Mucosa of rectum (tissue), 2 donors: ENCODE data around the gene SLC38A9.
"Not testable (repeated sequence)": the region's sequence is repeated elsewhere in the genome, so short reads cannot be mapped to it uniquely, and the experiment has no call there.

Source experiments
- H3K27ac ChIP-seq, 2 donors: one replicate each; pipeline ENCODE4 v1.7.0; 2013; ENCODE audit warnings: inconsistent platforms in 2 of 2, low read depth in 2 of 2, low read length in 2 of 2
- H3K27me3 ChIP-seq, 2 donors: one replicate each; pipeline ENCODE4 v1.7.0; 2013; ENCODE audit warnings: low read length in 2 of 2; ENCODE audit not compliant: control insufficient read depth in 2 of 2, insufficient read depth in 2 of 2
- H3K36me3 ChIP-seq, 2 donors: one replicate each; pipeline ENCODE4 v1.7.0; 2013; ENCODE audit warnings: low read length in 2 of 2; ENCODE audit not compliant: control insufficient read depth in 2 of 2, insufficient read depth in 2 of 2
- H3K4me1 ChIP-seq, 2 donors: one replicate each; pipeline ENCODE4 v1.7.0; 2013; ENCODE audit warnings: low read length in 2 of 2, mild to moderate bottlenecking in 1 of 2; ENCODE audit not compliant: control insufficient read depth in 2 of 2, insufficient read depth in 2 of 2
- H3K4me3 ChIP-seq, 2 donors: one replicate each; pipeline ENCODE4 v1.7.0; 2013; ENCODE audit warnings: low read length in 2 of 2
- H3K9ac ChIP-seq, 2 donors: one replicate each; pipeline ENCODE4 v1.7.0; 2013; ENCODE audit warnings: low read length in 2 of 2, low read depth in 1 of 2, mild to moderate bottlenecking in 1 of 2
- H3K9me3 ChIP-seq, 2 donors: one replicate each; pipeline ENCODE4 v1.7.0; 2013; ENCODE audit warnings: low read length in 2 of 2; ENCODE audit not compliant: control insufficient read depth in 2 of 2
- donor health status: healthy.
- donor health status: Normal muscosa, but diverticular disease.

Gene SLC38A9

GRCh38 chr5:55734658-55735057 lies 22.5 kb upstream of the SLC38A9 start:
- Histone ChIP-seq H3K9ac (no peak overlapping the region), H3K9me3 (no peaks in the 10 kb centered on the region), H3K4me1 (no peaks in the 10 kb centered on the region), H3K36me3 (no peaks in the 10 kb centered on the region), H3K4me3 (no peak overlapping the region), H3K27ac (no peak overlapping the region), H3K27me3 (no peaks in the 10 kb centered on the region)

DNA sequence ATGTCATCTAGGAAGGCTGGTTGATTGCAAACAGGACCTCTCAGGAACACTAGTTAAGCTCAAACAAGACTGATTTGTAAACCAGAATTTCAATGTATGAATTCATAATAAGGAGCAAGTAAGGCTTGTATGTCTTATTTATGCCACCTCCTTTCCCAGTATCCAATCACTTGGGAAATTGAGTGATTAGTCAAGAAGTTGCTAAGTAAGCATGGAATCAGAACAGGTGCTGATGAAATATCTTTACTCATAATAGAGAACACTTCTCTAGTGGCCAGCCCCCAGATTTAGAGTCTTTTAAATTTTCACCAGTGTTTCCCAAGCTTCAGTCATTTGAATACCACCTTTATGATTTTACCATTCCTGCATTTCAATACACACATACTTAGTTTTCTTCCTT lies 20.5 kb upstream of the SLC38A9 start:
- Histone ChIP-seq H3K9me3 (no peaks in the 10 kb centered on the region), H3K36me3 (no peaks in the 10 kb centered on the region), H3K4me1 (no peaks in the 10 kb centered on the region), H3K27me3 (no peaks in the 10 kb centered on the region), H3K4me3 (no peak overlapping the region), H3K27ac (no peak overlapping the region), H3K9ac (no peak overlapping the region)

DNA sequence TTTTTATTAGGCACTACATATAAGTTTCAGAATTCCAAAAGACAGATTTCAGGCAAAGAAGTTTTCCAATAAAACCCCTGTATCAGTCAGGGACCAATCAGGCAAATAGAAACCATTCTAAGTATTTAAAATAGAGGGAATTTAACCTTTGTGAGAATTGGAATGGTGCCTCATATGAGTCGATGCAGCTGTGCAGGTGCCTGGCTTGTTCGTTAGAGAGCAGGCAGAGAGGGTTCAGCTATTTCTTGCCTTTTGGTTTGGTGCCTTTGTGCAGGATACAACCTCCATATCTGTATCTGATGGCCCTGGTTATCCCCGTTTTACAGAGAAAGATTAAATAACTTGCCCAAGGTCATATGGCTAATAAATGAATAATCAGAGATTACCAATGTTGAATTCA lies 19.7 kb upstream of the SLC38A9 start:
- Histone ChIP-seq H3K27me3 (no peaks in the 10 kb centered on the region), H3K36me3 (no peaks in the 10 kb centered on the region), H3K4me3 (no peak overlapping the region), H3K9ac (no peak overlapping the region), H3K9me3 (no peaks in the 10 kb centered on the region), H3K4me1 (no peaks in the 10 kb centered on the region), H3K27ac (no peak overlapping the region)

GRCh38 chr5:55724281-55724680 lies 12.2 kb upstream of the SLC38A9 start:
- Histone ChIP-seq H3K27me3 (peaks cover 0 to 7% of the 10 kb centered on the region in 2 donors), H3K9ac (no peak overlapping the region), H3K9me3 (no peaks in the 10 kb centered on the region), H3K27ac (no peak overlapping the region), H3K36me3 (no peaks in the 10 kb centered on the region), H3K4me1 (no peaks in the 10 kb centered on the region), H3K4me3 (no peak overlapping the region)

GRCh38 chr5:55720188-55720703 lies 8.1 kb upstream of the SLC38A9 start:
- no peaks in the 10 kb centered on the region for H3K9me3 ChIP-seq
- no peaks in the 10 kb centered on the region for H3K36me3 ChIP-seq
- H3K4me3 ChIP-seq, result no peak overlapping the region
- H3K4me1 ChIP-seq, result no peaks in the 10 kb centered on the region
- H3K27me3 ChIP-seq, result peaks cover 0 to 7% of the 10 kb centered on the region in 2 donors
- no peak overlapping the region for H3K27ac ChIP-seq
- no peak overlapping the region for H3K9ac ChIP-seq

GRCh38 chr5:55719026-55719425 lies 6.9 kb upstream of the SLC38A9 start:
- not testable (repeated sequence) for H3K9ac ChIP-seq, H3K9me3 ChIP-seq, H3K4me3 ChIP-seq, H3K4me1 ChIP-seq, H3K27me3 ChIP-seq, H3K27ac ChIP-seq, H3K36me3 ChIP-seq

- H3K9ac ChIP-seq, result no peak overlapping the region
- no peak overlapping the region for H3K27ac ChIP-seq
- peaks cover 5 to 6% of the 10 kb centered on the region in 2 donors for H3K4me1 ChIP-seq
- no peaks in the 10 kb centered on the region for H3K9me3 ChIP-seq
- H3K4me3 ChIP-seq, result no peak overlapping the region
- H3K36me3 ChIP-seq, result no peaks in the 10 kb centered on the region
- H3K27me3 ChIP-seq, result no peaks in the 10 kb centered on the region
Observed at GRCh38 chr5:55715519-55716078, 3.5 kb upstream of the SLC38A9 start.

GRCh38 chr5:55714749-55715148 lies 2.6 kb upstream of the SLC38A9 start:
- peaks cover 5 to 6% of the 10 kb centered on the region in 2 donors for H3K4me1 ChIP-seq

GRCh38 chr5:55714339-55714738 lies 2.2 kb upstream of the SLC38A9 start:
- Histone ChIP-seq H3K4me3 (no peak overlapping the region), H3K27me3 (no peaks in the 10 kb centered on the region), H3K27ac (no peak overlapping the region), H3K4me1 (peaks cover 5 to 6% of the 10 kb centered on the region in 2 donors), H3K9me3 (no peaks in the 10 kb centered on the region), H3K36me3 (no peaks in the 10 kb centered on the region), H3K9ac (no peak overlapping the region)

More at GRCh38 chr5:55714749-55715148, 2.6 kb upstream of the SLC38A9 start:
- Histone ChIP-seq H3K27ac (no peak overlapping the region), H3K9ac (no peak overlapping the region), H3K27me3 (no peaks in the 10 kb centered on the region), H3K4me3 (no peak overlapping the region), H3K9me3 (no peaks in the 10 kb centered on the region), H3K36me3 (no peaks in the 10 kb centered on the region)

DNA sequence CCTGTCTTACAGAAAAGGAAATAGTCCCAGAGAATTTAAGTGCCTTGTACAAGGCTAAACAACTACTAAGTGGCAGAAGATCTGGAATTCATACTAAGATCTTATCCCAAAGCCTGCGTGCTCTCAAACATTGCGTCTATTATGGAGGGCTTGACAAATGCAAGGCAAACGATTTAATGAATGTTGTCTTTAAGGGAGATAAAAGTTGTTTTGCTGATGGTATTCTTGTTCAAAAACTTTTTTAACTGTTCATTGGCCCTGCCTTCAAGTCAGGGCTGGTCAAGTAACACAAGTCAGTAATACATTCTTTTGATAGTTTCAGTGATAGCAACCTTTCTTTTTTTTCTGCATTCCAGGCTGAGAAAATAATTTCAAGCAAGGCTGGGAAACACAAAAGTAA lies 1.7 kb upstream of the SLC38A9 start:
- Histone ChIP-seq H3K27ac (no peak overlapping the region), H3K27me3 (no peaks in the 10 kb centered on the region), H3K9me3 (no peaks in the 10 kb centered on the region), H3K36me3 (no peaks in the 10 kb centered on the region), H3K4me3 (no peak overlapping the region), H3K4me1 (peaks cover 5 to 6% of the 10 kb centered on the region in 2 donors), H3K9ac (no peak overlapping the region)
